CD8-positive, alpha-beta memory T cell (primary cell): ENCODE data around the gene RPUSD4. TPM values are rescaled to one million over a fixed set of nuclear protein-coding genes. Genes with fewer than 3 reads are reported as not detected.

Experiments used
- CTCF ChIA-PET: fragments of 350-600 bp; sonication (Branson Sonifier 250); formaldehyde crosslinking; loops from one replicate; lab custom pipeline; 2021; ENCODE audit warnings: antibody characterized with exemption; lab: Charles Lee
- POLR2A ChIA-PET: fragments of 350-600 bp; sonication (Branson Sonifier 250); formaldehyde crosslinking; loops from one replicate; lab custom pipeline; 2021; ENCODE audit warnings: antibody characterized with exemption; lab: Charles Lee
- DNase-seq, 5 donors: peaks; one replicate each; pipeline versions ENCODE4 v3.0.0 to v3.0.0-alpha.2; 2020 to 2022; ENCODE audit warnings: mixed read lengths in 1 of 5
- H3K27ac ChIP-seq: one replicate; pipeline ENCODE4 v1.7.0; 2013; ENCODE audit warnings: low read depth, mild to moderate bottlenecking, low read length, moderate library complexity
- H3K27me3 ChIP-seq: 2 replicates; pipeline ENCODE4 v1.7.0; 2013; ENCODE audit warnings: low read length, mild to moderate bottlenecking; ENCODE audit not compliant: insufficient read depth, poor library complexity, severe bottlenecking
- H3K36me3 ChIP-seq: 2 replicates; pipeline ENCODE4 v1.7.0; 2013; ENCODE audit warnings: mild to moderate bottlenecking, low read length, moderate library complexity; ENCODE audit not compliant: insufficient read depth
- H3K4me1 ChIP-seq: 2 replicates; pipeline ENCODE4 v1.7.0; 2013; ENCODE audit warnings: mild to moderate bottlenecking, low read length, moderate library complexity; ENCODE audit not compliant: insufficient read depth
- H3K4me3 ChIP-seq: 2 replicates; pipeline ENCODE4 v1.7.0; 2013; ENCODE audit warnings: mild to moderate bottlenecking, low read length
- H3K9me3 ChIP-seq: 2 replicates; pipeline ENCODE4 v1.7.0; 2013; ENCODE audit warnings: mild to moderate bottlenecking, low read length
- H3K27ac Mint-ChIP-seq, 8 donors: one replicate each; pipeline ENCODE4 v1.8.0; 2020 to 2021; ENCODE audit warnings: mixed read lengths in 8 of 8, mild to moderate bottlenecking in 6 of 8, inconsistent platforms in 3 of 8, moderate library complexity in 3 of 8
- H3K27me3 Mint-ChIP-seq, 2 donors: one replicate each; pipeline ENCODE4 v1.8.0; 2020 to 2021; ENCODE audit warnings: mixed read lengths in 2 of 2, mild to moderate bottlenecking in 1 of 2, moderate library complexity in 1 of 2
- H3K36me3 Mint-ChIP-seq, 3 donors: one replicate each; pipeline ENCODE4 v1.8.0; 2020 to 2021; ENCODE audit warnings: mixed read lengths in 3 of 3, inconsistent platforms in 1 of 3, mild to moderate bottlenecking in 1 of 3
- H3K4me1 Mint-ChIP-seq, 3 donors: one replicate each; pipeline ENCODE4 v1.8.0; 2020 to 2021; ENCODE audit warnings: mixed read lengths in 3 of 3, inconsistent platforms in 1 of 3, mild to moderate bottlenecking in 1 of 3
- H3K4me3 Mint-ChIP-seq, 7 donors: one replicate each; pipeline ENCODE4 v1.8.0; 2020 to 2021; ENCODE audit warnings: mixed read lengths in 7 of 7, mild to moderate bottlenecking in 6 of 7, moderate library complexity in 4 of 7, inconsistent platforms in 2 of 7
- H3K9me3 Mint-ChIP-seq, 5 donors: one replicate each; pipeline ENCODE4 v1.8.0; 2020 to 2022; ENCODE audit warnings: mixed read lengths in 5 of 5, mild to moderate bottlenecking in 3 of 5, moderate library complexity in 2 of 5, inconsistent platforms in 1 of 5
- polyA plus RNA-seq: library from polyadenylated mRNA; unstranded; fragments of 300-500 nt; fragmentation: Illumina TruSeq; gene quantifications from one replicate; pipeline ENCODE4 v1.2.3, GENCODE V29; 2021
- total RNA-seq, 2 experiments: library from RNA; stranded (reverse); gene quantifications; one replicate each; pipeline ENCODE4 v1.2.3, GENCODE V29; 2021

Gene RPUSD4
- total and polyA plus RNA-seq, 3 experiments from 2014 or later = 20.4 to 48.8 (median 47.3) TPM

- Mint-ChIP-seq H3K4me1 (peaks cover 27 to 35% (median 32%) of the 10 kb centered on the region in 3 donors), H3K27me3 (no peaks in the 10 kb centered on the region), H3K27ac (no peak overlapping the region), H3K9me3 (no peaks in the 10 kb centered on the region), H3K36me3 (peaks cover 2 to 82% (median 13%) of the 10 kb centered on the region in 3 donors), H3K4me3 (no peak overlapping the region)
- H3K9me3 ChIP-seq = no peaks in the 10 kb centered on the region
- H3K27ac ChIP-seq = no peak overlapping the region
- H3K4me3 ChIP-seq = no peak overlapping the region
- H3K36me3 ChIP-seq = peaks cover 31% of the 10 kb centered on the region
- peaks cover 18% of the 10 kb centered on the region for H3K4me1 ChIP-seq
- ChIA-PET CTCF (no interaction called here), POLR2A (no interaction called here)
- no peak for DNase-seq
- H3K27me3 ChIP-seq = no peaks in the 10 kb centered on the region
Measured at GRCh38 chr11:126207896-126208295, 3.6 kb downstream of the RPUSD4 start.

GRCh38 chr11:126205359-126205758 is 6.1 kb downstream of the RPUSD4 start:
- Histone ChIP-seq H3K27me3 (no peaks in the 10 kb centered on the region), H3K4me3 (no peak overlapping the region), H3K9me3 (no peaks in the 10 kb centered on the region), H3K27ac (no peak overlapping the region), H3K4me1 (peaks cover 3% of the 10 kb centered on the region), H3K36me3 (peaks cover 42% of the 10 kb centered on the region)
- no peak for DNase-seq
- Mint-ChIP-seq H3K27ac (no peak overlapping the region), H3K27me3 (no peaks in the 10 kb centered on the region), H3K36me3 (peaks cover 8 to 92% (median 18%) of the 10 kb centered on the region in 3 donors), H3K4me1 (peaks cover 5 to 20% (median 11%) of the 10 kb centered on the region in 3 donors), H3K9me3 (no peaks in the 10 kb centered on the region), H3K4me3 (no peak overlapping the region)
- CTCF ChIA-PET = interaction anchor here (1.0 kb wide), 1 partner anchor 12 kb away, joined by 4 read pairs; no protein-coding TSS in a partner anchor
- POLR2A ChIA-PET = no interaction called here

GRCh38 chr11:126202646-126203359 is 8.6 kb downstream of the RPUSD4 start:
- DNase-seq = no peak
- Histone ChIP-seq H3K4me3 (no peak overlapping the region), H3K27ac (no peak overlapping the region), H3K9me3 (no peaks in the 10 kb centered on the region), H3K4me1 (no peaks in the 10 kb centered on the region), H3K36me3 (peaks cover 40% of the 10 kb centered on the region), H3K27me3 (no peaks in the 10 kb centered on the region)
- no peak overlapping the region for H3K4me3 Mint-ChIP-seq
- no peak overlapping the region for H3K27ac Mint-ChIP-seq
- H3K36me3 Mint-ChIP-seq = peaks cover 22 to 90% (median 22%) of the 10 kb centered on the region in 3 donors
- ChIA-PET CTCF (no interaction called here), POLR2A (no interaction called here)
- peaks cover 0 to 13% (median 4%) of the 10 kb centered on the region in 3 donors for H3K4me1 Mint-ChIP-seq
- peaks cover 0 to 2% (median 2%) of the 10 kb centered on the region in 5 donors for H3K9me3 Mint-ChIP-seq
- no peaks in the 10 kb centered on the region for H3K27me3 Mint-ChIP-seq

GRCh38 chr11:126198648-126199047 is 12.8 kb downstream of the RPUSD4 start:
- Histone ChIP-seq H3K4me3 (no peak overlapping the region), H3K9me3 (no peaks in the 10 kb centered on the region), H3K36me3 (peaks cover 31% of the 10 kb centered on the region), H3K27ac (no peak overlapping the region), H3K27me3 (no peaks in the 10 kb centered on the region), H3K4me1 (no peaks in the 10 kb centered on the region)
- Mint-ChIP-seq H3K27ac (peak overlapping the region in 1 of 8 donors; percentile 38), H3K4me3 (no peak overlapping the region), H3K27me3 (no peaks in the 10 kb centered on the region), H3K36me3 (peaks cover 40 to 91% (median 41%) of the 10 kb centered on the region in 3 donors), H3K9me3 (peaks cover 0 to 6% (median 2%) of the 10 kb centered on the region in 5 donors), H3K4me1 (peaks cover 0 to 13% (median 4%) of the 10 kb centered on the region in 3 donors)
- no peak for DNase-seq
- ChIA-PET CTCF (no interaction called here), POLR2A (no interaction called here)

DNA sequence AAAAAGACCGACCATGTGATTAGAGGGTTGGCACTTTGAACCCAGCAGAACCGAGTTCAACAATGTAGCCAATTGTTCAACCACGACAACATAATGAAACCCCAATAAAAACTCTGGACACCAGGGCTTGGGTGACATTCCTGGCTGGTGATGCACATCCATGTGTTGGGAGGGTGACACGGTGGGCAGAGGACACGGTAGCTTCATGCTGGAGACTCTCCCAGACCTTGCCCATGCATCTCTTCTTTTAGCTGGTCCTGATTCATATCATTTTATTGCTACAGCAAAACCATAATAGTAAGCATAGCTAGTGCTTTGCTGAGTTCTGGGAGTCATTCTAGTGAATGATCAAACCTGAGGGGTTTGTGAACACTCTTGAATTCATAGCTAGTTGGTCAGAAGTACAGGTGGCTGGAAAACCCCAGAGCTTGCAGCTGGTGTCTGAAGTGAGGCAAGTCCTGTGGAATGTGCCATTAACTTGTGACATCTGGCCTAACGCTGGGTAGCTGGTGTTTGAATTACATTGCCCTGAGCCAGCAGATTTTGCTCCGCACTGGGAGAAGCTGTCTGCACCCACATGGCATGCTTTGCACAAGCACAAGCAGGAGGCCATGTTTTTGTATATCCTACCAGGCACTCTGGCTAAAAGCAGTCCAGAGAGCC is 14.0 kb downstream of the RPUSD4 start:
- ChIA-PET CTCF (interaction anchor here (1.0 kb wide), 1 partner anchor 15 kb away, joined by 3 read pairs; the partner anchor contains the start of gene FAM118B), POLR2A (no interaction called here)
- Histone ChIP-seq H3K9me3 (no peaks in the 10 kb centered on the region), H3K4me3 (no peak overlapping the region), H3K36me3 (peaks cover 19% of the 10 kb centered on the region), H3K27me3 (no peaks in the 10 kb centered on the region), H3K4me1 (no peaks in the 10 kb centered on the region), H3K27ac (no peak overlapping the region)
- H3K9me3 Mint-ChIP-seq = peaks cover 0 to 6% (median 2%) of the 10 kb centered on the region in 5 donors
- H3K27me3 Mint-ChIP-seq = no peaks in the 10 kb centered on the region
- H3K4me3 Mint-ChIP-seq = no peak overlapping the region
- peaks cover 40 to 90% (median 40%) of the 10 kb centered on the region in 3 donors for H3K36me3 Mint-ChIP-seq
- peaks cover 0 to 12% (median 4%) of the 10 kb centered on the region in 3 donors for H3K4me1 Mint-ChIP-seq
- no peak overlapping the region for H3K27ac Mint-ChIP-seq
- DNase-seq = no peak

DNA sequence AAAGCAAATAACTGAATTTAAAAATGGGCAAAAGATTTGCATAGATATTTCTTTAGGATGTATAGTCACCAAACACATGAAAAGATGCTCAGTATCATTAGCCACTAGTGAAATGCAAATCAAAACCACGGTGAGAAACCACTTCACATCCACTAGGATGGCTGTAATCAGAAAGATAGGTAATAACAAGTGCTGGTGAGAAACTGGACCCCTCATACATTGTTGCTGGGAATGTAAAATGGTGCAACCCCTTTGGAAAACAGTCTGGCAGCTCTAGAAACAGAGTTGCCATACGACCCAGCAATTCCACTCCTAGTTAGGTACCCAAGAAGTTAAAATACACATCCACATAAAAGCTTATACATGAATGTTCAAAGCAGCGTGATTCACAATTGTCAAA is 16.3 kb downstream of the RPUSD4 start:
- no peaks in the 10 kb centered on the region for H3K4me1 ChIP-seq
- Mint-ChIP-seq H3K27ac (peak overlapping the region in 1 of 8 donors; percentile 27), H3K4me1 (peaks cover 0 to 5% (median 0%) of the 10 kb centered on the region in 3 donors), H3K36me3 (peaks cover 34 to 89% (median 39%) of the 10 kb centered on the region in 3 donors), H3K27me3 (no peaks in the 10 kb centered on the region), H3K4me3 (no peak overlapping the region), H3K9me3 (peaks cover 0 to 6% (median 2%) of the 10 kb centered on the region in 5 donors)
- no peak for DNase-seq
- H3K36me3 ChIP-seq = peaks cover 20% of the 10 kb centered on the region
- ChIA-PET CTCF (interaction anchor here (2.5 kb wide), 1 partner anchor 253 kb away, joined by 7 read pairs; no protein-coding TSS in a partner anchor), POLR2A (no interaction called here)
- no peaks in the 10 kb centered on the region for H3K27me3 ChIP-seq
- no peak overlapping the region for H3K4me3 ChIP-seq
- H3K27ac ChIP-seq = no peak overlapping the region
- no peaks in the 10 kb centered on the region for H3K9me3 ChIP-seq

GRCh38 chr11:126194121-126194543 is 17.3 kb downstream of the RPUSD4 start:
- Histone ChIP-seq H3K36me3 (peaks cover 20% of the 10 kb centered on the region), H3K4me3 (no peak overlapping the region), H3K4me1 (no peaks in the 10 kb centered on the region), H3K27ac (no peak overlapping the region), H3K9me3 (no peaks in the 10 kb centered on the region), H3K27me3 (no peaks in the 10 kb centered on the region)
- no peak overlapping the region for H3K4me3 Mint-ChIP-seq
- peaks cover 0 to 5% (median 0%) of the 10 kb centered on the region in 3 donors for H3K4me1 Mint-ChIP-seq
- H3K36me3 Mint-ChIP-seq = peaks cover 28 to 83% (median 35%) of the 10 kb centered on the region in 3 donors
- no peak overlapping the region for H3K27ac Mint-ChIP-seq
- DNase-seq = peak in 2 of 5 donors; percentile 5 to 24
- CTCF ChIA-PET = interaction anchor here (0.6 to 2.5 kb wide), 9 partner anchors 11 to 306 kb away, joined by 3 to 9 read pairs (median 4); partner anchors contain the start of genes FAM118B, HYLS1 and RPUSD4
- H3K9me3 Mint-ChIP-seq = peaks cover 0 to 6% (median 2%) of the 10 kb centered on the region in 5 donors
- POLR2A ChIA-PET = no interaction called here
- no peaks in the 10 kb centered on the region for H3K27me3 Mint-ChIP-seq
